NCI-H1048 (cell line): ENCODE results near the gene NCAPD2.
A peak's percentile ranks its signal among the peaks of the same experiment; 100 is the strongest.

ENCODE experiments used
- DNase-seq: peaks from one replicate; lab custom pipeline; 2025; lab: John Stamatoyannopoulos, UW

The NCAPD2 gene, protein sequence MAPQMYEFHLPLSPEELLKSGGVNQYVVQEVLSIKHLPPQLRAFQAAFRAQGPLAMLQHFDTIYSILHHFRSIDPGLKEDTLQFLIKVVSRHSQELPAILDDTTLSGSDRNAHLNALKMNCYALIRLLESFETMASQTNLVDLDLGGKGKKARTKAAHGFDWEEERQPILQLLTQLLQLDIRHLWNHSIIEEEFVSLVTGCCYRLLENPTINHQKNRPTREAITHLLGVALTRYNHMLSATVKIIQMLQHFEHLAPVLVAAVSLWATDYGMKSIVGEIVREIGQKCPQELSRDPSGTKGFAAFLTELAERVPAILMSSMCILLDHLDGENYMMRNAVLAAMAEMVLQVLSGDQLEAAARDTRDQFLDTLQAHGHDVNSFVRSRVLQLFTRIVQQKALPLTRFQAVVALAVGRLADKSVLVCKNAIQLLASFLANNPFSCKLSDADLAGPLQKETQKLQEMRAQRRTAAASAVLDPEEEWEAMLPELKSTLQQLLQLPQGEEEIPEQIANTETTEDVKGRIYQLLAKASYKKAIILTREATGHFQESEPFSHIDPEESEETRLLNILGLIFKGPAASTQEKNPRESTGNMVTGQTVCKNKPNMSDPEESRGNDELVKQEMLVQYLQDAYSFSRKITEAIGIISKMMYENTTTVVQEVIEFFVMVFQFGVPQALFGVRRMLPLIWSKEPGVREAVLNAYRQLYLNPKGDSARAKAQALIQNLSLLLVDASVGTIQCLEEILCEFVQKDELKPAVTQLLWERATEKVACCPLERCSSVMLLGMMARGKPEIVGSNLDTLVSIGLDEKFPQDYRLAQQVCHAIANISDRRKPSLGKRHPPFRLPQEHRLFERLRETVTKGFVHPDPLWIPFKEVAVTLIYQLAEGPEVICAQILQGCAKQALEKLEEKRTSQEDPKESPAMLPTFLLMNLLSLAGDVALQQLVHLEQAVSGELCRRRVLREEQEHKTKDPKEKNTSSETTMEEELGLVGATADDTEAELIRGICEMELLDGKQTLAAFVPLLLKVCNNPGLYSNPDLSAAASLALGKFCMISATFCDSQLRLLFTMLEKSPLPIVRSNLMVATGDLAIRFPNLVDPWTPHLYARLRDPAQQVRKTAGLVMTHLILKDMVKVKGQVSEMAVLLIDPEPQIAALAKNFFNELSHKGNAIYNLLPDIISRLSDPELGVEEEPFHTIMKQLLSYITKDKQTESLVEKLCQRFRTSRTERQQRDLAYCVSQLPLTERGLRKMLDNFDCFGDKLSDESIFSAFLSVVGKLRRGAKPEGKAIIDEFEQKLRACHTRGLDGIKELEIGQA (N-terminal part only)

DNA sequence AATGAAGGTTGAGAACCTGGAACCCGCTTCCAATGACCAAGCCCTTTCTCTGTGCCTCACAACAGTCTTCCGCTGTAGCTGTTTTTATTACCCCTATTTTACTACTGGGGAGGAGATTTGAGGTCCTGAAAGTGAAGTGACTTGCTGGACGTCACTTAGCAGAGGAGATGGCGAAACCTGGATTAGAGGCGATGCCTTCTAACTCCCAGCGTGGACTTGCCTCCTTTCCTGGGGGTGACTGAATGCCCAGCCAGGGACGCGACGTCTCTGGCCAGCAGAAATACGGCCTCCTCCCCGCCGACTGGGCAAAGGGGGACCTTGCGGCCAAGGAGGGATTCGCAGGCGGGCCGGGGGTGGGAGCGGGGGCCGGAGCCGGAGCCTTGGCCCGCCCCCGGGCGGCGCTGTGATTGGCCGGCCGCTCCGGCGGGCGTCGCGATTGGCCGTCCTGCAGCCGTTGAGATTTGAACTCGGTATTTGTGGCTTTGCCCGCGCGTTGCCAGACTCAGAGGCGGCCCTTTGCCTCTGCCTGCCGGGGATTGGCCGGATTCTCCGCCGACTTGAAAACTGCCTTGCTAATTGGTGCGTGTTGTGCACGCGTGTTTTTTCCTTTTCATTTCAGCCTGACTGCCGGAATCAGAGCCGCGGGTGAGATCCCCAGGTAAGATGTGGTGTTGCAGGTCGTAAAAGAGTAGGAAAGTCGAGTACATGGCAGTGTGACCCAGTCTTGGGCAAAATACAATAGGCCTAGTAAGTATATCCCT is at the start of gene NCAPD2:
Gene NCAPD2, plus strand, starts transcription at position 606 of the 761 bp plus-strand sequence. CDS start 997 bp downstream, outside the sequence.
- peak; percentile 90 for DNase-seq

DNA sequence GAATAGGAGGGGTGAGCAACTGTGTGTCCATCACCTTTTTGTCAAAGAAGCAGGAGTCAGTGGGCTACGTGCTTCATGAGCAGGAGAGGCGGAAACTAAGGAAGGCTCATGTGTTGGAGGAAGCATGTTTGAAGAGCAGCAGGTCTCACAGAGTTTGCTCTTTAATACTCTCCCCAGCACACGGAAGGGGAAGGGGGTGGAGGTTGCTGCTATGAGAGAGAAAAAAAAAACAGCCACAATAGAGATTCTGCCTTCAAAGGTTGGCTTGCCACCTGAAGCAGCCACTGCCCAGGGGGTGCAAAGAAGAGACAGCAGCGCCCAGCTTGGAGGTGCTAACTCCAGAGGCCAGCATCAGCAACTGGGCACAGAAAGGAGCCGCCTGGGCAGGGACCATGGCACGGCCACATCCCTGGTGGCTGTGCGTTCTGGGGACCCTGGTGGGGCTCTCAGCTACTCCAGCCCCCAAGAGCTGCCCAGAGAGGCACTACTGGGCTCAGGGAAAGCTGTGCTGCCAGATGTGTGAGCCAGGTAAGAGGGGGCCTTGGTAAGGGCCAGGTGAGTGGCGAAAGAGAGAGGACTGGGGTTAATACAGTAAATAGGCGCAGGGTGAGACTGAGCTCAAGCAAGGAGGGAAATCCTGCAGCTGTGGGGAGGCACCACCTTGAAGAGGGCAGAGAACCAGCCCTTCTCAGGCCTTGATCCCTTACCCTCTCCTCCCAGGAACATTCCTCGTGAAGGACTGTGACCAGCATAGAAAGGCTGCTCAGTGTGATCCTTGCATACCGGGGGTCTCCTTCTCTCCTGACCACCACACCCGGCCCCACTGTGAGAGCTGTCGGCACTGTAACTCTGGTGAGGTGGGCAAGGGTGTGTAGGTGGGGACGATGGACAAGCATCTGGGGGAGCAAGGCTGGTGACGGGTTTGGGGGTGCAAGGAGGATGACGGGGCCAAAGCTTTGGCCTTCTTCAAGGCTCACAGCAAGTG is 48.9 kb upstream of the NCAPD2 start, which contains the start of gene CD27:
Gene CD27, plus strand, starts transcription at position 252 of the 985 bp plus-strand sequence. Its CDS starts 141 bp downstream, at position 393.
- DNase-seq: no peak

DNA sequence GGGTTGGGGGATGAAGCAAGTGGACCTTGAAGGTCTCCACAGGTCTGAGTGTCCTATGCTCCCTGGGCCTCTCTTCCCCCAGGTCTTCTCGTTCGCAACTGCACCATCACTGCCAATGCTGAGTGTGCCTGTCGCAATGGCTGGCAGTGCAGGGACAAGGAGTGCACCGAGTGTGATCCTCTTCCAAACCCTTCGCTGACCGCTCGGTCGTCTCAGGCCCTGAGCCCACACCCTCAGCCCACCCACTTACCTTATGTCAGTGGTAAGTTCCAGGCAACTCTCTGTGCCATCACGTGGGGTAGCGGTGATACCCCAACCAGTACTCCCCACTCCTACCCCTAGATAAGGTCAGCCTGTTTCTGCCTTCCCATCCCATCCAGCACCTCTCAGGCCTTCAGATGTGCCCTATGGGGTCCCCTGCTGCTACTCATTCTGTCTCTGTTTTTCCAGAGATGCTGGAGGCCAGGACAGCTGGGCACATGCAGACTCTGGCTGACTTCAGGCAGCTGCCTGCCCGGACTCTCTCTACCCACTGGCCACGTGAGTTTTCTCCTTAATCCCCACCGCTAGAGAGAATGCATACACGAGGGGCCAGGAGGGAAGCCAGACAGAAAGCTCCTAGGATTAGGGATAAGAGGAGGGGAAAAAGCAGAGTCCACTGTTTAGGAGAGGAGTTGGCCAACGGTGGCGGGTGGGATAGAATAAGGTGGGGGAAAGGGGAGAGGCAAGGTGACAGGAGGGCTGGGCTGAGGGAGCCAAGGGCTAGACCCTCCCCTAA is 43.6 kb upstream of the NCAPD2 start:
- no peak for DNase-seq

DNA sequence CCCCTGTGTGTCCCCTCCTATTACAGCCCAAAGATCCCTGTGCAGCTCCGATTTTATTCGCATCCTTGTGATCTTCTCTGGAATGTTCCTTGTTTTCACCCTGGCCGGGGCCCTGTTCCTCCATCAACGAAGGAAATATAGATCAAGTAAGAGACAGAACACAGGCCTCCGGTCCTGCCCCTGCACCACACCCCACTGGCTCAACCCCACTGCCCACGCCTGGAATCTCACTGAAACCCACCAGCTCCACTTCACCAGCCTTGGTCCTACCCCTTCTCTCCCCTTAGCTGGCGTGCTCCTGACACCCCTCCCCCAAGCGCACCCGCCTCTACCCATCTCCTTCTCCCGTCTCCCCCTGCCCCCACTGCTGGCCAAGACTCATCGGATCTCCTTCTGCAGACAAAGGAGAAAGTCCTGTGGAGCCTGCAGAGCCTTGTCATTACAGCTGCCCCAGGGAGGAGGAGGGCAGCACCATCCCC is 43.0 kb upstream of the NCAPD2 start:
- DNase-seq: no peak

DNA sequence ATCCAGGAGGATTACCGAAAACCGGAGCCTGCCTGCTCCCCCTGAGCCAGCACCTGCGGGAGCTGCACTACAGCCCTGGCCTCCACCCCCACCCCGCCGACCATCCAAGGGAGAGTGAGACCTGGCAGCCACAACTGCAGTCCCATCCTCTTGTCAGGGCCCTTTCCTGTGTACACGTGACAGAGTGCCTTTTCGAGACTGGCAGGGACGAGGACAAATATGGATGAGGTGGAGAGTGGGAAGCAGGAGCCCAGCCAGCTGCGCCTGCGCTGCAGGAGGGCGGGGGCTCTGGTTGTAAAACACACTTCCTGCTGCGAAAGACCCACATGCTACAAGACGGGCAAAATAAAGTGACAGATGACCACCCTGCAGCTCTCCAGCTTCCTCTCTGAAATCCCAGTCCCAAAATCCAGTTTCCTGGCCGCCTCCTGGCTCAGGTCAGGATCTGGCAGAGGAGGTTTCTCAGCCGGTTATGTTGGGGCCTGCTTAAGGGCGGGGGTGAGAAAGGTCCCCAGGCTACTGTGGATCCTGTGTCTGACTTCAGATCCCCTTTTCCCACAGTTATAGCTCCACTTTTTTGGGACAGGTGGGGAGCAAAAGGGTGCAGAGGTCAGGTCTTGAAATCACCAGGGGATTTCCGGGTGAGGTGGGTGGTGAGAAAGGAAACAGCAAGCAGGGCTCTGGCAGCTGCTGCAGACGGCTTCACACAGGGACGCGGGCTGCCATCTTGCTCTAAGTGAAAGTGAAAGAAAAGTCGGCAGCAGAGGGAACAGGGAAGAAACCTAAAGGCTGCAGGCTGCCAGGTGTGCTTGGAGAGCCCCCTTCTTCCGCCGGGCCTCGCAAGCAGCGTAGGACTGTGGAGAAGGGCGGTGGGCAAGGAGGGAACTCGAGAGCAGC is 42.3 kb upstream of the NCAPD2 start, which contains the start of gene TAPBPL:
Gene TAPBPL, plus strand, starts transcription at position 695 of the 897 bp plus-strand sequence. CDS start 207 bp downstream, outside the sequence.
- DNase-seq: peak; percentile 57

DNA sequence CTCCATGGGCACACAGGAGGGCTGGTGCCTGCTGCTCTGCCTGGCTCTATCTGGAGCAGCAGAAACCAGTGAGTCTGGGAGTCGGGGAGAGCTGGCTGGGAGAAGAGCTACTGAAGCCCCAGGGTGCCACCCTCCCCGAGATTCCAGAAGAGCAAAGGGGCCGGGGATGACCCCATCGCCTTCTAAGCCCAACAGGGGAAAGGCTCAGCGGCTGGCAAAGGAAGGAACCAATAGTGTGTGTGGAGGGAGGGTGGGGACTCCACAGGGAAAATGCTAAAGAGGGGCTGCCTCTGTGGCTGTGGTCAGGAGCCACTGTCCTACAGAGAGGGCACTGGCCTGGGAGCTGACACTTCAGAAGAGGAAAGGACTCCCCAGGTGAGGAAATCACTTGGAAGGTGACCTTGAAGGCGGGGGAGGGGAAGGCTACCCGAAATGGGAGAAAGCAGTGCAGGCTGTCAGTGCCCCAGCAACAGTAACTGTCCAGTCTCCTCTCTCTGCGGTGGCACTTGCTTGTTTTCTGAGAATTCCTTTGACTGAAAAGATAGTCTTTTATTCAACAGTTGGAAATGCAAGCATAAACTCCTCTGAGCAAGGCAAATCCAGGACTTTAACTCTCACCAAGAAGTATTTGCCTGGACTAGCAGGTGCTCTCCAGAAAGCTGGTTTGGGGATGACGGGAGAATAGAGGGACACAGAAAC is 41.5 kb upstream of the NCAPD2 start:
- DNase-seq: no peak

DNA sequence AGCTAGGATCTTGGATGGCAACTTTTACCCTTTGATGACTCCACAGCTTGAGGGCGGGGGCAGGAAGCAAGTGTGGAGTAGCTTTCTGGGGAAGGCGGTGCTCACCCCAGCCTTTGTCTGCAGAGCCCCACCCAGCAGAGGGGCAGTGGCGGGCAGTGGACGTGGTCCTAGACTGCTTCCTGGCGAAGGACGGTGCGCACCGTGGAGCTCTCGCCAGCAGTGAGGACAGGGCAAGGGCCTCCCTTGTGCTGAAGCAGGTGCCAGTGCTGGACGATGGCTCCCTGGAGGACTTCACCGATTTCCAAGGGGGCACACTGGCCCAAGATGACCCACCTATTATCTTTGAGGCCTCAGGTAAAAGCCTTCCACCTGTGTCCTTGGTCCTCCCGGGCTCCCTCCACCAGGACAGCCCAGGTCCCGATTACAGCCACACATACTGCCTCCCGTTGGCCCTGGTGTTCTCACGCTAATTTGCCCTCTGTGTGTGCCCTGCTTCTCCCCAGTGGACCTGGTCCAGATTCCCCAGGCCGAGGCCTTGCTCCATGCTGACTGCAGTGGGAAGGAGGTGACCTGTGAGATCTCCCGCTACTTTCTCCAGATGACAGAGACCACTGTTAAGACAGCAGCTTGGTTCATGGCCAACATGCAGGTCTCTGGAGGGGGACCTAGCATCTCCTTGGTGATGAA is 40.8 kb upstream of the NCAPD2 start:
- DNase-seq: no peak

DNA sequence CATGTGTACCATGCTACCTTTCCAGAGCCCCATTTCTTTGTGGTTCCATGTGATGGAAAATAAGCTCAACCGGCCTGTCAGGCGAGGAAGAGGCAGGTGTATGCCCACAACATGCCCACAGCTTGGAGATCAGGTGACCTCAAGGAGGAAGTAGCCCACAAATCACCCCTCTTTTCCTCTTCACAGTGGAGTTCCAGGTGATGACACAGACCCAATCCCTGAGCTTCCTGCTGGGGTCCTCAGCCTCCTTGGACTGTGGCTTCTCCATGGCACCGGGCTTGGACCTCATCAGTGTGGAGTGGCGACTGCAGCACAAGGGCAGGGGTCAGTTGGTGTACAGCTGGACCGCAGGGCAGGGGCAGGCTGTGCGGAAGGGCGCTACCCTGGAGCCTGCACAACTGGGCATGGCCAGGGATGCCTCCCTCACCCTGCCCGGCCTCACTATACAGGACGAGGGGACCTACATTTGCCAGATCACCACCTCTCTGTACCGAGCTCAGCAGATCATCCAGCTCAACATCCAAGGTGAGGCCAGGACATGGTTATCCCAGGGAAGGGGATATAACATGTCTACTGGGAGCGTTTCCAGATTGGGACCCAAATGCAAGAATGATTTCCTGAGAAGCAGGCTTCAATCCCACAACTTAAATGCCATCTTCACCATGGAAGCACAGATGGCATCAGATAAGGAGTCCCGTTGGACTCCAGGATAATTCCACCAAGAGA is 36.5 kb upstream of the NCAPD2 start:
- DNase-seq: no peak

DNA sequence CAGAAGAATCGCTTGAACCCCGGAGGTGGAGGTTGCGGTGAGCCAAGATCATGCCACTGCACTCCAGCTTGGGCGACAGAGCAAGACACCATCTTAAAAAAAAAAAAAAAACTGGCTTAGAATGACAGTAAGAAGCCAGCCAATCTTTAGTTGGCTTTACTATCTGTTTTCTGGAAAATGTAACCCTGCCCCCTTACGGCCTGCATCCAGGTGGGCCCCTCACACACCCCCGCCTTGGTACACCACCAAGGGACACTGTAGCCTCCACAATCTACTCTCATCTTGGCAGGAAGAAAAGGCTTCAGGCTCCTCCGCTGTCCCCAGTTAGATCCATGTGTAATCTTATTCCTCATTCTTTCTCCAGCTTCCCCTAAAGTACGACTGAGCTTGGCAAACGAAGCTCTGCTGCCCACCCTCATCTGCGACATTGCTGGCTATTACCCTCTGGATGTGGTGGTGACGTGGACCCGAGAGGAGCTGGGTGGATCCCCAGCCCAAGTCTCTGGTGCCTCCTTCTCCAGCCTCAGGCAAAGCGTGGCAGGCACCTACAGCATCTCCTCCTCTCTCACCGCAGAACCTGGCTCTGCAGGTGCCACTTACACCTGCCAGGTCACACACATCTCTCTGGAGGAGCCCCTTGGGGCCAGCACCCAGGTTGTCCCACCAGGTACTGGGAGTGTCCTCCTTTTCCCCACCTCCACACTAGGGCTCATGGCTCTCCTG is 35.5 kb upstream of the NCAPD2 start:
- DNase-seq: no peak

DNA sequence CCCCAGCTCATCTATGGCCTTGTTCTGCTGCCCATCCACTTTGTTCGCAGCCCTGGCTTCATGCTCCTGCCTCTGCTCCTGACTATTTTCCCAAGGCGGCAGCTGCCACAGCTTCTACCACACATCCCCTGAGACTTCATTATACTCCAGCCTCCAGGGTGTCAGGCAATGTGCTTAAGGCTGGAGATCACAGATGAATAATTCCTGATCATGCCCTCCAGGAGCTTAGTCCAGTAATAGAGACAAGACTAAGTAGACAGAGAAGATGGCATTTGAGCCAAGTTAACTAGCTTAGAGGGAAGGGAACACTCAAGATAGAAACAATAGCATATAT is 34.9 kb upstream of the NCAPD2 start:
- no peak for DNase-seq

DNA sequence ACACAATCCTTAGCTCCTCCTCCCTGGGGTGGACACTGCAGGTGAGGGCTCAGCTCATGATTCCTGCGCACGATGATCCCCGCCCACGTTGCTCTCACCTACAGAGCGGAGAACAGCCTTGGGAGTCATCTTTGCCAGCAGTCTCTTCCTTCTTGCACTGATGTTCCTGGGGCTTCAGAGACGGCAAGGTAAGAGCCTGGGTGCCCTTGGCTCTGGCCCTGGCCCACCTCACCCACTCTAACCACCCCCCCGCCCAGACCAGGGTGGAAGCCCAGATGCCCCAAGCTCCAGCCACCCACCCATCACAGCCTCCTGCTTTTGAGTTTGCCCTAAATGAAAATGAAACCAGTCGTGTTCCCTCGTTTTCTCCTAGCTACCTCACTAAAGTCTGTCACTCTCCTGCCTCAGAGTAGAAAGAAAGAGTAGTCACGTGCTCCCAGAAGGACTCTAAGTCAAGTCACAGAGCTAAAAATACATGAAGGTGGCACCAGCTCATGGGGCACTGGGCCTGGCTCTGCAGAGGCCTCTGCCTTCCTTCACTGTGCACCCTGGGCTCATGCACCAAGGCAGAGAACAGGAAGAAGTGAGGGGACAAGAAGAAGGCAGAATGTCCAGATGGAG is 33.0 kb upstream of the NCAPD2 start:
- no peak for DNase-seq

DNA sequence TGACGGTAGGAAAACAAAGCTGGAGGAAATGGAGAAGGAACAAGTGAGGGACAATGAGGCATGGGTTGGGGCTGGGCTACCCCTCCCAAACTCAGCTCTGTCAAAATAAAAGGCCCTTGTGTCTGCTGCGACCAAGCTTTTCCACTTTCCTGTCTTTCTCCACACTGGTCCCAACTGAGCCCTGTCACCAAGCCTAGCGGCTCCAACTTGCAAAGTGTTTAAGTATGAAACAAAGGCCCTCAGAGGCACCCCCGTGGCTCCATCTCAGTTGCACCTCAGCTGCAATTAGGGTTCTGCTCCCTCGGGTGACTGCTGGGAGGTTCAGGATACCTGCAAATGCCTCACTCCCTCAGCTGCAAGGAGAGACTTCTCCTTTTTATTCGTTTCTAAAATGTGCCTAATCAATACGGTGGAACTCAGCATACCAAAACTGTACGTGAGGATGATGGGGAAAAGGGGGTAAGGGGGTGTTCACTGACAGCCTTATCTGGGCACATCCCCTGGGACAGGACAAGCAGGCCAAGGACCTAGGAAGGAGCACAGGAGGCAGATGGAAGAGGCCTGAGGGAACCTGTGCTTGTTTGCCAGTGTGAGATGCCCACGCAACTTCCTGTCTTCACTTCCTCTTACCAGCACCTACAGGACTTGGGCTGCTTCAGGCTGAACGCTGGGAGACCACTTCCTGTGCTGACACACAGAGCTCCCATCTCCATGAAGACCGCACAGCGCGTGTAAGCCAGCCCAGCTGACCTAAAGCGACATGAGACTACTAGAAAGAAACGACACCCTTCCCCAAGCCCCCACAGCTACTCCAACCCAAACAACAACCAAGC is 32.3 kb upstream of the NCAPD2 start:
- no peak for DNase-seq

DNA sequence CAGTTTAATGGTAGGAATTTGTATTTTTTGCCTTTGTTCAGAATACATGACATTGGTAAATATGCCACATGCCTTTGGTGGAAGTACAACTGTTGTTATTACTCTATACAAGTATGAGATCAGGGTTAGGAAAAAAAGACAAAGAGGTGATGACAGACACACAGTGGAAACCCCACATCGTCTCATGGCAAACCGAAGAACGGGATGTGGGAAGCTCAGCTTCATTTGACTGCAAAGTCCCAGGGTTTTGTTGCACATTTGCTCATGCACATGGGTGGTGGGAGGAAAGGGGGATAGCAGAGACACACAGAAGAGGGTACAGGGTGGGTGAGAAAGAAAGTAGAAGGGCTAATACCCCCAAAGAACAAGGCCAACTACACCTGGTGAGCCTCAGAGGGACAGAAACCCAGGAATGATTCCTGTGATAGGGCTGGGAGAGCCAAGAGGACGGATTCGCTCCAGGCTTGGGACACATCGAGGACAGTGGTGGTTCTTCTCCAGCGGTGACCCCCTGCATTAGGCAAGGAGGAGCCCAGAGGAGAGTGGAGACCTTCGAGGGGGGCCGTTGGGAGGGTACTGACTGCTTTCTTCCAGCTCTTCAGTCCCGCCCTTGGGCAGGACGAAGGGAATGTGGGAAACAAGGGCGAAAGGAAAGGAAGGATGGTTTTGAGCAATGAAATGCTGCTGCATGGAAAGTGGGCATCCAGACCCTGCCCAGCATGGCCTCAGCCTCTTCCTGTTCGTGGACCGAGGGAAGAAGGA is 31.5 kb upstream of the NCAPD2 start:
- no peak for DNase-seq
